Measurements from ENCODE around the gene HAT1.

- TF ChIP-seq CTCF (IDR thresholded peaks at IDR 0.05; ENCODE audit: low read depth, low read length) (no peak), POLR2A (IDR thresholded peaks at IDR 0.05; ENCODE audit: extremely low read depth, insufficient read length) (no peak), MAX (IDR thresholded peaks at IDR 0.05; ENCODE audit: low read depth, low read length) (no peak), MYC (IDR thresholded peaks at IDR 0.05; ENCODE audit: low read depth, low read length) (no peak)
Measured at GRCh38 chr2:171964308-171964707, 42.0 kb downstream of the HAT1 start.
